Stimulated activated CD8-positive, alpha-beta memory T cell treated with anti-CD3 and anti-CD28 coated beads, Interleukin-7, amount 100 ng/mL, for 4 hours (primary cell): ENCODE measurements around the gene CD2.
A peak's percentile ranks its signal among the peaks of the same experiment; 100 is the strongest.

Experiments
- DNase-seq, 2 donors: peaks; one replicate each; pipeline ENCODE4 v3.0.0-alpha.2; 2020; ENCODE audit warnings: low read depth in 2 of 2

CD2 gene

GRCh38 chr1:116777831-116778830, 23.9 kb downstream of the CD2 start:
- no peak for DNase-seq

GRCh38 chr1:116781034-116781433, 26.8 kb downstream of the CD2 start:
- no peak for DNase-seq

- no peak for DNase-seq
These were observed 30.8 kb downstream of the CD2 start for GRCh38 chr1:116785006-116785405.

- no peak for DNase-seq
These were observed 31.8 kb downstream of the CD2 start for GRCh38 chr1:116786049-116786448.

GRCh38 chr1:116791727-116792126, 37.5 kb downstream of the CD2 start:
- no peak for DNase-seq

GRCh38 chr1:116793357-116793935, 39.2 kb downstream of the CD2 start:
- no peak for DNase-seq

GRCh38 chr1:116794371-116794770, 40.1 kb downstream of the CD2 start:
- no peak for DNase-seq

- no peak for DNase-seq
These were observed 40.7 kb downstream of the CD2 start for GRCh38 chr1:116794804-116795481.

- DNase-seq: no peak
These were observed 41.2 kb downstream of the CD2 start for GRCh38 chr1:116795482-116795829.

- DNase-seq: no peak
These were observed 50.5 kb downstream of the CD2 start for GRCh38 chr1:116804736-116805135.

- no peak for DNase-seq
These were observed 51.2 kb downstream of the CD2 start for GRCh38 chr1:116805398-116805797.

- DNase-seq: peak; percentile 50 to 52
These were observed 52.0 kb downstream of the CD2 start for GRCh38 chr1:116806245-116806644.

- DNase-seq: no peak
These were observed 52.4 kb downstream of the CD2 start for GRCh38 chr1:116806671-116807070.

GRCh38 chr1:116807394-116808199, 53.4 kb downstream of the CD2 start:
- DNase-seq: no peak

GRCh38 chr1:116808200-116808847, 54.1 kb downstream of the CD2 start:
- no peak for DNase-seq

GRCh38 chr1:116808848-116809508, 54.7 kb downstream of the CD2 start:
- no peak for DNase-seq

GRCh38 chr1:116811321-116811720, 57.1 kb downstream of the CD2 start:
- DNase-seq: no peak

GRCh38 chr1:116814926-116815723, 60.9 kb downstream of the CD2 start:
- DNase-seq: no peak

GRCh38 chr1:116817582-116818064, 63.4 kb downstream of the CD2 start:
- peak; percentile 67 to 75 for DNase-seq
